HepG2 (cell line): Measurements from ENCODE around the gene ATP6V0A1. TPM values are rescaled to one million over a fixed set of nuclear protein-coding genes. Genes with fewer than 3 reads are reported as not detected.

ENCODE experiments used
- CBX5 ChIP-seq: sonication (generic); formaldehyde crosslinking; IDR thresholded peaks from 2 replicates; pipeline ENCODE4 v1.4.0; 2020; ENCODE audit warnings: missing genetic modification reagents, borderline replicate concordance
- DPF2 ChIP-seq: sonication (generic); formaldehyde crosslinking; IDR thresholded peaks from 2 replicates; pipeline ENCODE4 v1.4.0; 2020; ENCODE audit warnings: mild to moderate bottlenecking, low read depth, missing genetic modification reagents, borderline replicate concordance
- FOXO1 ChIP-seq: sonication (generic); formaldehyde crosslinking; IDR thresholded peaks from 2 replicates; pipeline ENCODE4 v1.4.0; 2020; ENCODE audit warnings: missing genetic modification reagents
- NFIB ChIP-seq: sonication (generic); formaldehyde crosslinking; IDR thresholded peaks from 2 replicates; pipeline ENCODE4 v1.9.0; 2021; ENCODE audit warnings: missing genetic modification reagents, mild to moderate bottlenecking, borderline replicate concordance
- RBAK ChIP-seq: sonication (generic); formaldehyde crosslinking; IDR thresholded peaks from 2 replicates; pipeline ENCODE4 v1.5.1; 2020; ENCODE audit warnings: mild to moderate bottlenecking, missing genetic modification reagents
- SAFB2 ChIP-seq: sonication (generic); formaldehyde crosslinking; IDR thresholded peaks from 2 replicates; pipeline ENCODE4 v1.5.1; 2020; ENCODE audit warnings: missing genetic modification reagents, low read depth, mild to moderate bottlenecking, borderline replicate concordance
- SRSF1 ChIP-seq: fragments of 200-400 bp; formaldehyde crosslinking; optimal IDR thresholded peaks from 2 replicates; pipeline ENCODE3; 2017; ENCODE audit warnings: mild to moderate bottlenecking, low read depth, low read length, moderate library complexity
- TGIF2 ChIP-seq: IDR thresholded peaks from 2 replicates; pipeline ENCODE4 v1.6.1; 2016; ENCODE audit warnings: control low read depth, missing compliant biosample characterization
- ZFP41 ChIP-seq: sonication (generic); formaldehyde crosslinking; IDR thresholded peaks from 2 replicates; pipeline ENCODE4 v1.4.0; 2020; ENCODE audit warnings: mild to moderate bottlenecking, missing genetic modification reagents, borderline replicate concordance
- ZKSCAN8 ChIP-seq: IDR thresholded peaks from 2 replicates; pipeline ENCODE4 v1.6.1; 2016; ENCODE audit warnings: borderline replicate concordance, missing genetic modification reagents, missing compliant biosample characterization
- ZNF124 ChIP-seq: sonication (generic); formaldehyde crosslinking; IDR thresholded peaks from 2 replicates; pipeline ENCODE4 v1.4.0; 2020; ENCODE audit warnings: missing genetic modification reagents
- ZNF335 ChIP-seq: sonication (generic); formaldehyde crosslinking; IDR thresholded peaks from 2 replicates; pipeline ENCODE4 v1.4.0; 2020; ENCODE audit warnings: missing genetic modification reagents
- ZNF33B ChIP-seq: sonication (generic); formaldehyde crosslinking; IDR thresholded peaks from 2 replicates; pipeline ENCODE4 v1.5.1; 2020; ENCODE audit warnings: mild to moderate bottlenecking, missing genetic modification reagents
- ZNF660 ChIP-seq: sonication (generic); formaldehyde crosslinking; IDR thresholded peaks from 2 replicates; pipeline ENCODE4 v1.5.1; 2020; ENCODE audit warnings: mild to moderate bottlenecking, low read depth, missing genetic modification reagents, borderline replicate concordance
- ZNF83 ChIP-seq: sonication (generic); formaldehyde crosslinking; IDR thresholded peaks from 2 replicates; pipeline ENCODE4 v1.4.0; 2020; ENCODE audit warnings: missing genetic modification reagents, mild to moderate bottlenecking, borderline replicate concordance
- polyA plus RNA-seq, 8 experiments: library from polyadenylated mRNA; depleted of rRNA in 3 of 8; stranded (reverse) in 7 of 8; unstranded in 1 of 8; fragments of >200 nt; fragmentation: Illumina TruSeq in 4 of 8; extraction: Trizol in 4 of 8; gene quantifications; 2 replicates each; pipeline versions ENCODE4 v1.2.1 to v1.2.3, GENCODE V29; 2011 to 2016; ENCODE audit warnings: low read depth in 4 of 8, missing spikeins in 1 of 8, mixed read lengths in 1 of 8; ENCODE audit not compliant: insufficient read depth in 1 of 8
- total RNA-seq, 5 experiments: library from RNA; depleted of rRNA; stranded (reverse); fragments of >200 nt; fragmentation: Illumina TruSeq; extraction: Trizol; gene quantifications; 2 replicates each; pipeline ENCODE4 v1.2.3, GENCODE V29; 2016; ENCODE audit warnings: low read depth in 1 of 5
- TF ChIP-seq, protein P1 (sequence below): sonication (generic); formaldehyde crosslinking; IDR thresholded peaks from 2 replicates; pipeline ENCODE4 v1.4.0; 2020; ENCODE audit warnings: mild to moderate bottlenecking, missing genetic modification reagents
- TF ChIP-seq, protein P2 (sequence below): sonication (generic); formaldehyde crosslinking; IDR thresholded peaks from 2 replicates; pipeline ENCODE4 v1.5.1; 2020; ENCODE audit warnings: missing genetic modification reagents, mild to moderate bottlenecking, borderline replicate concordance
- TF ChIP-seq, protein P3 (sequence below), 2 experiments: fragments of 450-650 bp in 1 of 2; sonication (generic) in 1 of 2; formaldehyde crosslinking; IDR thresholded peaks; 2 replicates each; pipeline versions ENCODE4 v1.5.0 to v1.8.0; 2020 to 2022; ENCODE audit warnings: mild to moderate bottlenecking in 1 of 2, missing genetic modification reagents in 1 of 2
- TF ChIP-seq, protein P4 (sequence below): sonication (generic); formaldehyde crosslinking; IDR thresholded peaks from 2 replicates; pipeline ENCODE4 v1.5.0; 2020; ENCODE audit warnings: mild to moderate bottlenecking, missing genetic modification reagents, moderate library complexity

ATP6V0A1 gene
- total and polyA plus RNA-seq, 2 of the 13 experiments (the other 11 are each of a cell fraction or from before 2014, with no cell fraction given) = 27.9 to 54.1 TPM

DNA sequence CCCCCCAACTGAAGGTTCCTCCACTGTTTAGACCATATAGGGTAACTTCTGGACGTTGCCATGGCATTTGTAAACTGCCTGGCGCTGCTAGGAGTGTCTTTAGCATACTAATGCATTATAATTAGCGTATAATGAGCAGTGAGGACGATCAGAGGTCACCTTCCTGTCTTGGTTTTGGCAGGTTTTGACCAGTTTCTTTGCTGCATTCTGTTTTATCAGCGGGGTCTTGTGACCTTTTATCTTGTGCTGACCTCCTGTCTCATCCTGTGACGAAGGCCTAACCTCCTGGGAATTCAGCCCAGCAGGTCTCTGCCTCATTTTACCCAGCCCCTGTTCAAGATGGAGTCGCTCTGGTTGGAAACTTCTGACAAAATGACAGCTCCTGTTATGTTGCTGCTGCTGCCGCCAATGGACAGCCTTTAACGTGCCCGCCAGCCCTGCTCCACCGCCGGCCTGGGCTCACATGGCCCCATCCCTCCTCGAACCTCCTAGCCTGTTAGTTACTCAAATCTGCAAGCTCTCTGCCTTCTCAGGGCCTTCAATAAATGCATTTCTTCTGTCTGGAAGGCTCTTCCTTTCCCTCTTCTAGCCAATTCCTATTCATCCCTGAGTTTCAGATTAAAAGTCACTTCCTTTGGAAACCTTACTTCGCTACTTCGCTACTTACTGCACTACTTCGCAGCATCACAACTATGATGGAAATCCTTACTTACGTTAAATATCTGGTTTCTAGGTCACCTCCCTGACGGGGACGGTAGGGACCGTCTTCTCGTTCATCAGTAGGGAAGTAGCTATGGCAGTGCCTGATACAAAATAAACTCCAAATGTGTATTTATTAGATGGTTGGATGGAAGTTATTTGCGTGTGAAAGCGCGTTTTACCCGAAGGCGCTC, 76.7 kb downstream of the ATP6V0A1 start (continued):
- TF ChIP-seq ZNF83 (CRISPR knock-in tag) = 0 out of 2 replicates have a peak, but pooled peaks have one; percentile 18
- no peak for TF ChIP-seq NFIB (CRISPR knock-in tag)
- TF ChIP-seq TGIF2 (CRISPR knock-in tag) = peak; percentile 37; the same call in 1 of the 2 replicates
- TF ChIP-seq FOXO1 = no peak
- TF ChIP-seq CBX5 (CRISPR knock-in tag) = 0 out of 2 replicates have a peak, but pooled peaks have one; percentile 13
- 0 out of 2 replicates have a peak, but pooled peaks have one; percentile 53 for TF ChIP-seq ZNF335 (CRISPR knock-in tag)
- peak; percentile 24; the same call in 1 of the 2 replicates for TF ChIP-seq ZNF33B (CRISPR knock-in tag)
- peak; percentile 70; the same call in 1 of the 2 replicates for TF ChIP-seq ZNF124
- TF ChIP-seq, protein P1, sequence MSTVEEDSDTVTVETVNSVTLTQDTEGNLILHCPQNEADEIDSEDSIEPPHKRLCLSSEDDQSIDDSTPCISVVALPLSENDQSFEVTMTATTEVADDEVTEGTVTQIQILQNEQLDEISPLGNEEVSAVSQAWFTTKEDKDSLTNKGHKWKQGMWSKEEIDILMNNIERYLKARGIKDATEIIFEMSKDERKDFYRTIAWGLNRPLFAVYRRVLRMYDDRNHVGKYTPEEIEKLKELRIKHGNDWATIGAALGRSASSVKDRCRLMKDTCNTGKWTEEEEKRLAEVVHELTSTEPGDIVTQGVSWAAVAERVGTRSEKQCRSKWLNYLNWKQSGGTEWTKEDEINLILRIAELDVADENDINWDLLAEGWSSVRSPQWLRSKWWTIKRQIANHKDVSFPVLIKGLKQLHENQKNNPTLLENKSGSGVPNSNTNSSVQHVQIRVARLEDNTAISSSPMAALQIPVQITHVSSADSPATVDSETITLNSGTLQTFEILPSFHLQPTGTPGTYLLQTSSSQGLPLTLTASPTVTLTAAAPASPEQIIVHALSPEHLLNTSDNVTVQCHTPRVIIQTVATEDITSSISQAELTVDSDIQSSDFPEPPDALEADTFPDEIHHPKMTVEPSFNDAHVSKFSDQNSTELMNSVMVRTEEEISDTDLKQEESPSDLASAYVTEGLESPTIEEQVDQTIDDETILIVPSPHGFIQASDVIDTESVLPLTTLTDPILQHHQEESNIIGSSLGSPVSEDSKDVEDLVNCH (CRISPR knock-in tag) = 0 out of 2 replicates have a peak, but pooled peaks have one; percentile 4
- TF ChIP-seq ZKSCAN8 (CRISPR knock-in tag) = peak; percentile 74; the same call in 1 of the 2 replicates
- no peak for TF ChIP-seq SRSF1
- TF ChIP-seq ZFP41 (CRISPR knock-in tag) = peak; percentile 84; the same call in 1 of the 2 replicates
- TF ChIP-seq DPF2 (CRISPR knock-in tag) = peak; percentile 36; the same call in 1 of the 2 replicates
- TF ChIP-seq, protein P2, sequence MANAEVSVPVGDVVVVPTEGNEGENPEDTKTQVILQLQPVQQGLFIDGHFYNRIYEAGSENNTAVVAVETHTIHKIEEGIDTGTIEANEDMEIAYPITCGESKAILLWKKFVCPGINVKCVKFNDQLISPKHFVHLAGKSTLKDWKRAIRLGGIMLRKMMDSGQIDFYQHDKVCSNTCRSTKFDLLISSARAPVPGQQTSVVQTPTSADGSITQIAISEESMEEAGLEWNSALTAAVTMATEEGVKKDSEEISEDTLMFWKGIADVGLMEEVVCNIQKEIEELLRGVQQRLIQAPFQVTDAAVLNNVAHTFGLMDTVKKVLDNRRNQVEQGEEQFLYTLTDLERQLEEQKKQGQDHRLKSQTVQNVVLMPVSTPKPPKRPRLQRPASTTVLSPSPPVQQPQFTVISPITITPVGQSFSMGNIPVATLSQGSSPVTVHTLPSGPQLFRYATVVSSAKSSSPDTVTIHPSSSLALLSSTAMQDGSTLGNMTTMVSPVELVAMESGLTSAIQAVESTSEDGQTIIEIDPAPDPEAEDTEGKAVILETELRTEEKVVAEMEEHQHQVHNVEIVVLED (CRISPR knock-in tag) = peak; percentile 32
- TF ChIP-seq, protein P3, sequence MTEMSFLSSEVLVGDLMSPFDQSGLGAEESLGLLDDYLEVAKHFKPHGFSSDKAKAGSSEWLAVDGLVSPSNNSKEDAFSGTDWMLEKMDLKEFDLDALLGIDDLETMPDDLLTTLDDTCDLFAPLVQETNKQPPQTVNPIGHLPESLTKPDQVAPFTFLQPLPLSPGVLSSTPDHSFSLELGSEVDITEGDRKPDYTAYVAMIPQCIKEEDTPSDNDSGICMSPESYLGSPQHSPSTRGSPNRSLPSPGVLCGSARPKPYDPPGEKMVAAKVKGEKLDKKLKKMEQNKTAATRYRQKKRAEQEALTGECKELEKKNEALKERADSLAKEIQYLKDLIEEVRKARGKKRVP (CRISPR knock-in tag; IDR thresholded peaks at IDR 0.05) = 0 out of 4 replicates have a peak, but pooled peaks of 1 of the 2 experiments have one; percentile 43
- TF ChIP-seq SAFB2 (CRISPR knock-in tag) = peak; percentile 84; the same call in 1 of the 2 replicates
- TF ChIP-seq ZNF660 (CRISPR knock-in tag) = no peak
- peak; percentile 42; the same call in 1 of the 2 replicates for TF ChIP-seq RBAK (CRISPR knock-in tag)
- TF ChIP-seq, protein P4, sequence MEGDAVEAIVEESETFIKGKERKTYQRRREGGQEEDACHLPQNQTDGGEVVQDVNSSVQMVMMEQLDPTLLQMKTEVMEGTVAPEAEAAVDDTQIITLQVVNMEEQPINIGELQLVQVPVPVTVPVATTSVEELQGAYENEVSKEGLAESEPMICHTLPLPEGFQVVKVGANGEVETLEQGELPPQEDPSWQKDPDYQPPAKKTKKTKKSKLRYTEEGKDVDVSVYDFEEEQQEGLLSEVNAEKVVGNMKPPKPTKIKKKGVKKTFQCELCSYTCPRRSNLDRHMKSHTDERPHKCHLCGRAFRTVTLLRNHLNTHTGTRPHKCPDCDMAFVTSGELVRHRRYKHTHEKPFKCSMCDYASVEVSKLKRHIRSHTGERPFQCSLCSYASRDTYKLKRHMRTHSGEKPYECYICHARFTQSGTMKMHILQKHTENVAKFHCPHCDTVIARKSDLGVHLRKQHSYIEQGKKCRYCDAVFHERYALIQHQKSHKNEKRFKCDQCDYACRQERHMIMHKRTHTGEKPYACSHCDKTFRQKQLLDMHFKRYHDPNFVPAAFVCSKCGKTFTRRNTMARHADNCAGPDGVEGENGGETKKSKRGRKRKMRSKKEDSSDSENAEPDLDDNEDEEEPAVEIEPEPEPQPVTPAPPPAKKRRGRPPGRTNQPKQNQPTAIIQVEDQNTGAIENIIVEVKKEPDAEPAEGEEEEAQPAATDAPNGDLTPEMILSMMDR = peak; percentile 30; the same call in 1 of the 2 replicates
